Activated B cell treated with CpG ODN at 0.5 μM for 24 hours (primary cell): ENCODE data around the gene VPS51. TPM values are rescaled to one million over a fixed set of nuclear protein-coding genes. Genes with fewer than 3 reads are reported as not detected.

Experiments used
- ATAC-seq: fragments of 200-7000 bp; cut with Tn5 transposase; one replicate; pipeline ENCODE4 v1.10.0; 2021; ENCODE audit warnings: low read depth, mild to moderate bottlenecking, moderate library complexity
- CTCF ChIA-PET: fragments of 350-600 bp; sonication (Branson Sonifier 250); formaldehyde crosslinking; loops from one replicate; lab custom pipeline; 2021; ENCODE audit warnings: antibody characterized with exemption; lab: Charles Lee
- POLR2A ChIA-PET: fragments of 350-600 bp; sonication (Branson Sonifier 250); formaldehyde crosslinking; loops from one replicate; lab custom pipeline; 2021; ENCODE audit warnings: antibody characterized with exemption; lab: Charles Lee
- DNase-seq: peaks from one replicate; pipeline ENCODE4 v3.0.0; 2022
- H3K27ac Mint-ChIP-seq: one replicate; pipeline ENCODE4 v1.8.0; 2020; ENCODE audit warnings: mixed read lengths
- H3K27me3 Mint-ChIP-seq: one replicate; pipeline ENCODE4 v1.8.0; 2021; ENCODE audit warnings: mixed read lengths
- H3K36me3 Mint-ChIP-seq: one replicate; pipeline ENCODE4 v1.8.0; 2021; ENCODE audit warnings: low read depth, mixed read lengths
- H3K4me1 Mint-ChIP-seq: one replicate; pipeline ENCODE4 v1.8.0; 2021; ENCODE audit warnings: mixed read lengths
- H3K4me3 Mint-ChIP-seq: one replicate; pipeline ENCODE4 v1.8.0; 2020; ENCODE audit warnings: mild to moderate bottlenecking, mixed read lengths
- H3K9me3 Mint-ChIP-seq: one replicate; pipeline ENCODE4 v1.8.0; 2020; ENCODE audit warnings: mixed read lengths
- CTCF ChIP-seq: fragments of 200-600 bp; IDR thresholded peaks from one replicate; pipeline ENCODE4 v1.8.0; 2022; ENCODE audit warnings: antibody characterized with exemption, mild to moderate bottlenecking
- intact Hi-C: fragments of 100-400 bp; cut with micrococcal nuclease; formaldehyde crosslinking; loops from one replicate; pipeline ENCODE4 v1.15.1; 2024
- total RNA-seq: library from RNA; stranded (reverse); gene quantifications from 2 replicates; pipeline ENCODE4 v1.2.3, GENCODE V29; 2022

The VPS51 gene
- total RNA-seq, 1 donor from 2014 or later = 243 TPM

- peaks cover 2% of the 10 kb centered on the region for H3K4me1 Mint-ChIP-seq
- H3K4me3 Mint-ChIP-seq = no peak overlapping the region
- ChIA-PET POLR2A (no interaction called here), CTCF (no interaction called here)
- H3K36me3 Mint-ChIP-seq = no peaks in the 10 kb centered on the region
- no peak for ATAC-seq
- intact Hi-C loops = no loop called here
- no peak overlapping the region for H3K27ac Mint-ChIP-seq
- DNase-seq = no peak
- no peak for TF ChIP-seq CTCF
- peaks cover 1% of the 10 kb centered on the region for H3K27me3 Mint-ChIP-seq
- no peaks in the 10 kb centered on the region for H3K9me3 Mint-ChIP-seq
Observed at GRCh38 chr11:65059523-65059922, 36.5 kb upstream of the VPS51 start.

GRCh38 chr11:65059959-65060824, 35.8 kb upstream of the VPS51 start:
- intact Hi-C loops = no loop called here
- H3K4me3 Mint-ChIP-seq = no peak overlapping the region
- H3K4me1 Mint-ChIP-seq = no peaks in the 10 kb centered on the region
- H3K36me3 Mint-ChIP-seq = no peaks in the 10 kb centered on the region
- H3K27ac Mint-ChIP-seq = no peak overlapping the region
- ChIA-PET CTCF (no interaction called here), POLR2A (no interaction called here)
- H3K27me3 Mint-ChIP-seq = peaks cover 1% of the 10 kb centered on the region
- H3K9me3 Mint-ChIP-seq = no peaks in the 10 kb centered on the region
- ATAC-seq = no peak
- no peak for DNase-seq
- TF ChIP-seq CTCF = no peak

- H3K4me3 Mint-ChIP-seq = no peak overlapping the region
- no peak overlapping the region for H3K27ac Mint-ChIP-seq
- intact Hi-C loops = no loop called here
- peaks cover 1% of the 10 kb centered on the region for H3K27me3 Mint-ChIP-seq
- no peaks in the 10 kb centered on the region for H3K4me1 Mint-ChIP-seq
- no peaks in the 10 kb centered on the region for H3K36me3 Mint-ChIP-seq
- ChIA-PET POLR2A (no interaction called here), CTCF (no interaction called here)
- no peaks in the 10 kb centered on the region for H3K9me3 Mint-ChIP-seq
- TF ChIP-seq CTCF = no peak
- ATAC-seq (no peak), DNase-seq (no peak)
Observed at GRCh38 chr11:65060913-65061408, 35.1 kb upstream of the VPS51 start.

GRCh38 chr11:65063532-65063931, 32.5 kb upstream of the VPS51 start:
- Mint-ChIP-seq H3K4me3 (no peak overlapping the region), H3K36me3 (no peaks in the 10 kb centered on the region), H3K27me3 (peaks cover 1% of the 10 kb centered on the region), H3K4me1 (no peaks in the 10 kb centered on the region), H3K9me3 (no peaks in the 10 kb centered on the region), H3K27ac (no peak overlapping the region)
- intact Hi-C loops = no loop called here
- no peak for DNase-seq
- ATAC-seq = no peak
- POLR2A ChIA-PET = interaction anchor here (0.6 kb wide), 1 partner anchor 240 kb away, joined by 5 read pairs; no protein-coding TSS in a partner anchor
- CTCF ChIA-PET = interaction anchor here (0.6 kb wide), 1 partner anchor 35 kb away, joined by 4 read pairs; no protein-coding TSS in a partner anchor
- TF ChIP-seq CTCF = no peak

- H3K27ac Mint-ChIP-seq = no peak overlapping the region
- H3K9me3 Mint-ChIP-seq = no peaks in the 10 kb centered on the region
- peaks cover 1% of the 10 kb centered on the region for H3K27me3 Mint-ChIP-seq
- CTCF ChIA-PET = no interaction called here
- POLR2A ChIA-PET = no interaction called here
- no peak for TF ChIP-seq CTCF
- no peaks in the 10 kb centered on the region for H3K4me1 Mint-ChIP-seq
- H3K4me3 Mint-ChIP-seq = no peak overlapping the region
- DNase-seq (no peak), ATAC-seq (no peak)
- intact Hi-C loops = no loop called here
- H3K36me3 Mint-ChIP-seq = no peaks in the 10 kb centered on the region
Observed at GRCh38 chr11:65064847-65065240, 31.2 kb upstream of the VPS51 start.
